ENCODE measurements around the gene TBCEL. TPM values are rescaled to one million over a fixed set of nuclear protein-coding genes. Genes with fewer than 3 reads are reported as not detected.

Gene TBCEL
- total RNA-seq, 6 donors from 2014 or later, result 30.4 to 52.7 (median 31.9) TPM

DNA sequence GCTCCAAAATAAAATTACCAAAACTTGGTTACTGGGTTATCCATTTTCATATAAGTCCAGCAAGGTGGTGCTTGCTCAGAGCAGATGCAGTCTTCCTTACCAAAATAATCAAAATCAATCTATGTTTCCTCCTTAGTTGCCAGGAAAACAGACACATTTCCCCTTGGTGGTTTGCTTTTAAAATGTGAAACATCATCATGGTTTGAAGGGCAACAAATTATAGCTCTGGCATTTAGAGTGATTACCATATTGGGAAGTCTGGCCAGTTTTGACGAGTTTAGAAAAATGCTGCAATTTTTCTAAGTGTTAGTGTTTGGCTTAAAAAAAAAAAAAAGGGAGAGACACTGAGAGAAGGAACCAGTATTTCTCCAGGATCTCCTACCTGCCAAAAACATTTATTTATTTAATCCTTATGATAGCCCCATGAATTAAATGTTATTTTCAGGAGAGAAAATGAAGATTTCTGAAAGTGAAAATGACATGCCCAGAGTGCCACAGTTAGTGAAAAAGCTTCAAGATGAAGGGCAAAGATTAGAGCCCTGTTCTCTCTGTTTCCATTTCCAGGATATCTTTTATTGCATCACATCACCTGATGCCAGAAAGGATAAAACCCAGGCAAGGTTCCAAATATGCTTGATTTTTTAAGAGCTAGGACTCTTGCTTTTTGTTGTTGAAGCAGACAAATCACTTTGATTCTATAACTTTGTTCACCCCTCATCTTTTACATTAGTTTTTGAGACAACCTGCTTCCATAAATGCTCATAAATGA is 29.6 kb upstream of the TBCEL start:
- H3K4me3 ChIP-seq, result no peak overlapping the region
- ATAC-seq (ENCODE audit: low FRiP score in 2 of 2) (no peak), DNase-seq (no peak)
- no peaks in the 10 kb centered on the region for H3K36me3 ChIP-seq
- no peaks in the 10 kb centered on the region for H3K9me3 ChIP-seq
- no peak overlapping the region for H3K27ac ChIP-seq
- H3K4me1 ChIP-seq, result no peaks in the 10 kb centered on the region
- H3K27me3 ChIP-seq, result no peaks in the 10 kb centered on the region
- 7 to 54% methylated on average over 1 of the region's 1 CpG for WGBS, 2 donors
- TF ChIP-seq POLR2AphosphoS5 (IDR thresholded peaks at IDR 0.05), result no peak
- TF ChIP-seq POLR2A (IDR thresholded peaks at IDR 0.05), result no peak
- TF ChIP-seq EP300 (IDR thresholded peaks at IDR 0.05), result no peak

DNA sequence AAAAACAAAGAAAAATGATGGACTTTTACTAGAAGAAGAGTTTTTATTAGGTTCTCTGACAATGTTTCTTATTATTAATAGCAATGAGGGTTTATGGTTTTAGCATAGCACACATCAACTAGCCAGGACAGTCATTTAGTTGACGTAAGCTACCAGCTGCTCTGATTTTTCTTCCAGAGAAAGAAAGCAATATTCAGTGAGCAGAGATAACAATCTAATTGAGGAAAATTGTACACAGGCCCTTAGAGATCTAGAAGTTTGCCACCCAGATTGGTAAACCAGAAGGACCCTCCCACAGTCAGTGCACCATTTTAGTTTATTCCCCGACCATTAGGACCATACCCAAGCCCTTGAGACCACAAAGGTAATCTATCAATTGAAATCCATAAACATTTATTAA is 28.7 kb upstream of the TBCEL start:
- H3K27ac ChIP-seq, result no peak overlapping the region
- ATAC-seq (ENCODE audit: low FRiP score in 2 of 2), result no peak
- WGBS, 2 donors, result 85 to 90% methylated on average over 2 of the region's 2 CpGs
- no peaks in the 10 kb centered on the region for H3K4me1 ChIP-seq
- no peak for DNase-seq
- no peak overlapping the region for H3K4me3 ChIP-seq
- H3K9me3 ChIP-seq, result no peaks in the 10 kb centered on the region
- TF ChIP-seq, protein P1, sequence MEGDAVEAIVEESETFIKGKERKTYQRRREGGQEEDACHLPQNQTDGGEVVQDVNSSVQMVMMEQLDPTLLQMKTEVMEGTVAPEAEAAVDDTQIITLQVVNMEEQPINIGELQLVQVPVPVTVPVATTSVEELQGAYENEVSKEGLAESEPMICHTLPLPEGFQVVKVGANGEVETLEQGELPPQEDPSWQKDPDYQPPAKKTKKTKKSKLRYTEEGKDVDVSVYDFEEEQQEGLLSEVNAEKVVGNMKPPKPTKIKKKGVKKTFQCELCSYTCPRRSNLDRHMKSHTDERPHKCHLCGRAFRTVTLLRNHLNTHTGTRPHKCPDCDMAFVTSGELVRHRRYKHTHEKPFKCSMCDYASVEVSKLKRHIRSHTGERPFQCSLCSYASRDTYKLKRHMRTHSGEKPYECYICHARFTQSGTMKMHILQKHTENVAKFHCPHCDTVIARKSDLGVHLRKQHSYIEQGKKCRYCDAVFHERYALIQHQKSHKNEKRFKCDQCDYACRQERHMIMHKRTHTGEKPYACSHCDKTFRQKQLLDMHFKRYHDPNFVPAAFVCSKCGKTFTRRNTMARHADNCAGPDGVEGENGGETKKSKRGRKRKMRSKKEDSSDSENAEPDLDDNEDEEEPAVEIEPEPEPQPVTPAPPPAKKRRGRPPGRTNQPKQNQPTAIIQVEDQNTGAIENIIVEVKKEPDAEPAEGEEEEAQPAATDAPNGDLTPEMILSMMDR (IDR thresholded peaks at IDR 0.05), result no peak
- TF ChIP-seq POLR2A (IDR thresholded peaks at IDR 0.05), result no peak
- no peak for TF ChIP-seq POLR2AphosphoS5 (IDR thresholded peaks at IDR 0.05)
- no peak for TF ChIP-seq EP300 (IDR thresholded peaks at IDR 0.05)
- H3K27me3 ChIP-seq, result no peaks in the 10 kb centered on the region
- no peaks in the 10 kb centered on the region for H3K36me3 ChIP-seq

DNA sequence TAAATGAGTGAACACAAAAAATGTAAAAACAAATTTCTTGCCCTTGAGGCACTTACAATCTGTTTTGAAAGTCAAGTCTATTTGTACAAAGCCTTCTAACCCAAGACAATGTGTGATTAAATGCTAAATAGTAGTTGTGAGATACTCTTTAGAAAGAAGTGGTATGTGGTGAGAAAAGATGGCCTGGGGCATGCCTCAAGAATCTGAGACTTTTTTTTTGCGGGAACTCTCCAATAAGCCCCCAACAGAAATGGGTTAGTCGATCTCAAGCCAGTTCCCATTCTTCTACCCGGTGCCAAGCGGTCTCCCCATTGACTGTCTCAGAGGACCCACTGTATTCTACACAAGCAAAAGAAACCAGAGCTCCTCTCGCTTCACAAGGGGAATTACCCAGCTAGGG is 26.9 kb upstream of the TBCEL start:
- Histone ChIP-seq H3K27ac (no peak overlapping the region), H3K4me1 (no peaks in the 10 kb centered on the region), H3K4me3 (no peak overlapping the region), H3K36me3 (no peaks in the 10 kb centered on the region), H3K27me3 (no peaks in the 10 kb centered on the region), H3K9me3 (no peaks in the 10 kb centered on the region)
- TF ChIP-seq POLR2AphosphoS5 (IDR thresholded peaks at IDR 0.05) (no peak), EP300 (IDR thresholded peaks at IDR 0.05) (no peak), POLR2A (IDR thresholded peaks at IDR 0.05) (no peak)
- TF ChIP-seq, protein P1 (IDR thresholded peaks at IDR 0.05), result no peak
- ATAC-seq (ENCODE audit: low FRiP score in 2 of 2) (no peak), DNase-seq (no peak)
- 97 to 100% methylated on average over 5 of the region's 5 CpGs for WGBS, 2 donors

DNA sequence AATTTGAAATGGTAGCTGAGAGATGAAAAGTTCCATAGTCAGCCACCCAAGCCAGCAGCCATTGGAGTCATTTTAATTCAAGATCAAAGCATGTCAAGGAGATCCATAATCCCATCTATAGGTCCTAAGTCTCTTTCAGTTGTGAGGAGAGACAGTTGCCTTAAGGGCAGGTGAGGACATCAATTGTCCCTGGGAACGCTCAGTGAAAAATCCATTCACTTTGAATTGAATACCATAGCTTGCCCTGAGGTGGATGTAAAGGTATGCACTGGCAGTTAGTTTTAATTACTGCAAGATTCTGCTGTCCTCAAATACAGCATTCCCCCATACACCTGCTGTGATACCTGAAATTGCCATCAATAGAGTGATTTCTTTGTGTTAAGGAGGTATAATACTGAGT is 25.3 kb upstream of the TBCEL start:
- H3K27me3 ChIP-seq, result no peaks in the 10 kb centered on the region
- no peak overlapping the region for H3K4me3 ChIP-seq
- no peak for TF ChIP-seq POLR2A (IDR thresholded peaks at IDR 0.05)
- no peak for TF ChIP-seq POLR2AphosphoS5 (IDR thresholded peaks at IDR 0.05)
- TF ChIP-seq, protein P1 (IDR thresholded peaks at IDR 0.05), result no peak
- TF ChIP-seq EP300 (IDR thresholded peaks at IDR 0.05), result no peak
- ATAC-seq (ENCODE audit: low FRiP score in 2 of 2), result no peak
- H3K4me1 ChIP-seq, result no peaks in the 10 kb centered on the region
- no peak overlapping the region for H3K27ac ChIP-seq
- H3K9me3 ChIP-seq, result no peaks in the 10 kb centered on the region
- 87 to 90% methylated on average over 1 of the region's 1 CpG for WGBS, 2 donors
- no peak for DNase-seq
- H3K36me3 ChIP-seq, result no peaks in the 10 kb centered on the region

DNA sequence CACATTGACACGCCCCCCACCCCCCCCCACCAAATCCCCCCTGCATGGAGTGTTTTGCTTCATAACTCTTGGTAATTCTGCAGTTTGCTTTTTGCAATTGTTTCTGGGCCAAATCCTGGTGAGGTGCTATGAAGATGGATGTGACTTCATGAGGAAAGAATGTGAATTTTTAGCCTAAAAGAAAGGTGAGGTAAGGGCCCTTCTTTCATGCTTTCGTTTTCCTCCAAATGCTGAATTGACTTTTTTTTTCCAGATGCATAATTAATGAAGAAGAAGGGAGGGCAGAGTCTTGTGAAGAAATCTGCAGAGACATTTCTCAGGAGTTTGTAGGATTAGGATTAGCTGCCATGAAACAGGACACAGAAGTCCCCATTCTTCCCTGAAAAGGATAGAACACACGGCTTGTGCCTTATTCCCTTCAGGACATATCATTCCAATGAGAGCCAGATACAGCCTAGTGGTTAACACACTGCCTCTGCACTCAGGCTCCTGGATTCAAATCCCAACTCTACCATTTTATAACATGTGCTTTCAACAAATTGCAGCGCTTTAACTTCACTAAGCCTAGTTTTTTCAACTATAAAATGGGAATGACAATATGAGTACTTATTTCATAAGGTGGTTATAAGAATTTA is 19.6 kb upstream of the TBCEL start:
- H3K4me1 ChIP-seq, result no peaks in the 10 kb centered on the region
- WGBS, 2 donors, result 49 to 58% methylated on average over 4 of the region's 4 CpGs
- H3K4me3 ChIP-seq, result no peak overlapping the region
- TF ChIP-seq POLR2AphosphoS5 (IDR thresholded peaks at IDR 0.05) (no peak), POLR2A (IDR thresholded peaks at IDR 0.05) (no peak), EP300 (IDR thresholded peaks at IDR 0.05) (no peak)
- TF ChIP-seq, protein P1 (IDR thresholded peaks at IDR 0.05), result no peak
- H3K9me3 ChIP-seq, result no peaks in the 10 kb centered on the region
- ATAC-seq (ENCODE audit: low FRiP score in 2 of 2), result no peak
- H3K36me3 ChIP-seq, result no peaks in the 10 kb centered on the region
- DNase-seq, result no peak
- no peak overlapping the region for H3K27ac ChIP-seq
- H3K27me3 ChIP-seq, result no peaks in the 10 kb centered on the region

Measured in upper lobe of left lung (tissue), 6 donors.